Activated naive CD4-positive, alpha-beta T cell treated with anti-CD3 and anti-CD28 coated beads for 36 hours (primary cell): ENCODE results near the gene GPR33. TPM values are rescaled to one million over a fixed set of nuclear protein-coding genes. Genes with fewer than 3 reads are reported as not detected.

Experiments used
- CTCF ChIA-PET: fragments of 350-600 bp; sonication (Branson Sonifier 250); formaldehyde crosslinking; loops from one replicate; lab custom pipeline; 2021; ENCODE audit warnings: antibody characterized with exemption; lab: Charles Lee
- DNase-seq: peaks from one replicate; pipeline ENCODE4 v3.0.0-alpha.2; 2020
- H3K27ac Mint-ChIP-seq: one replicate; pipeline ENCODE4 v1.8.0; 2021; ENCODE audit warnings: mild to moderate bottlenecking, mixed read lengths
- H3K27me3 Mint-ChIP-seq: one replicate; pipeline ENCODE4 v1.8.0; 2021; ENCODE audit warnings: low read depth, mixed read lengths
- H3K36me3 Mint-ChIP-seq: one replicate; pipeline ENCODE4 v1.8.0; 2021; ENCODE audit warnings: low read depth, mixed read lengths
- H3K4me1 Mint-ChIP-seq: one replicate; pipeline ENCODE4 v1.8.0; 2021; ENCODE audit warnings: low read depth, mixed read lengths
- H3K4me3 Mint-ChIP-seq: one replicate; pipeline ENCODE4 v1.8.0; 2021; ENCODE audit warnings: mild to moderate bottlenecking, moderate library complexity, mixed read lengths
- H3K9me3 Mint-ChIP-seq: one replicate; pipeline ENCODE4 v1.8.0; 2021; ENCODE audit warnings: mixed read lengths
- intact Hi-C: fragments of 100-400 bp; cut with micrococcal nuclease; formaldehyde crosslinking; loops from one replicate; pipeline ENCODE4 v1.15.1; 2023
- total RNA-seq, 2 experiments: library from RNA; stranded (reverse); gene quantifications; one replicate each; pipeline ENCODE4 v1.2.3, GENCODE V29; 2021

The GPR33 gene
- not detected for total RNA-seq

DNA sequence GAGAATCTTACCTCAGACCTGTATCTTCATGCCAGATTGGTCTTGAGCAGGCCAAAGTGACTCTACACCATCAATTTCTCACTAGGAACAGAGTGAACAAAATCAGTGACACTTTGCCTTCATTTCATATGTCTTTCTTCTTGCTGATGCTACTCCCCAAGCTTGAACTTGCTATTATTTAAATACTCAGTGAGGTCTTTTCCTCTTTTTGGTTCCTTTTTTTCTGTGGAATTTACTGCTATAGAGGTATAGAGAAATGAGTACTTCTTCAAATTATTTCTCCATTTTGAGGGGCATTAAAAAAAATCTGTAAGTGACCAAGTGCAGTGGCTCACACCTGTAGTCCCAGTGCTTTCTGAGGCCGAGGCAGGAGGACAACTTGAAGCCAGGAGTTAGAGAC is at the start of gene GPR33:
Gene GPR33 (minus strand): TSS at position 154 of the 400 bp plus-strand sequence. CDS start 4,074 bp downstream, outside the sequence.
- DNase-seq: no peak
- Mint-ChIP-seq H3K36me3 (no peaks in the 10 kb centered on the region), H3K4me3 (no peak within 1 kb of the TSS), H3K27ac (no peak within 1 kb of the TSS), H3K9me3 (no peaks in the 10 kb centered on the region), H3K27me3 (no peaks in the 10 kb centered on the region), H3K4me1 (no peaks in the 10 kb centered on the region)
- intact Hi-C loops: no loop called here
- CTCF ChIA-PET: no interaction called here

DNA sequence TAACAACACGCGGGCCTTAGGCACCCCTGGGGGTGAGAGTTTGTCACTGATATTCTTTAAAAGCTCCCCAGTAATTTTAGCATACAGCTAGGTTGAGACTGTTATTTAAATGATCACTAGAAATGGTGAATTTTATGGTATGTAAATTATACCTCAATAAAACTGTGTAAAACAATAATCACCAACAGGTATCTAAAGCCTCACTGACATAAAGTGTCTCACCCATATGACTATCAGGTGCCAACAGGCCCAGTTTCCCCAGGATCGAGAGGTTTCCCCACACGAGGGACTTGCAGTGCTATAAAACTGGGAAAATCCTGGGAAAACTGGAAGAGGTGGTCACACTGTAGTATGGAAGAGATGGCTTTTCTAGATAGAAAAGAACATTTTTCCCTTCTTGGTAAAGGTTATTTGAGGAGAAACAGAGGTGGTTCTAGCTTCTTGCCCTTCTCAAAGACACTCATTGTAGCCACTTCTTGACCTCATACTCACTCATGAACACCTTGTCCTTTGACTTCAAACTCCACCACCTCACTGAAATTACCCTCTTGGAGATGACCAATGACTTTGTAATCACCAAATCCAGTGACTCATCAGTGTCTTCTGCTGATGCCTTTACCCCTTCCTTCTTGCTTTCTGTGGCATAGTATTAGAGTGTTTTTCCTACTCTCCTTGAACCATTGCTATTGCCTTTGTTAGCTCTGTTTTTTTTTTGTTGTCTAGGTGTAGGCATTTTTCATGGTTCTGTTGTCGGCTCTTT is 48.5 kb upstream of the GPR33 start:
- Mint-ChIP-seq H3K9me3 (no peaks in the 10 kb centered on the region), H3K4me3 (no peak overlapping the region), H3K4me1 (no peaks in the 10 kb centered on the region), H3K27ac (no peak overlapping the region), H3K36me3 (no peaks in the 10 kb centered on the region), H3K27me3 (peaks cover 8% of the 10 kb centered on the region)
- intact Hi-C loops: no loop called here
- no peak for DNase-seq
- CTCF ChIA-PET: no interaction called here

GRCh38 chr14:31530136-31530535 is 42.3 kb upstream of the GPR33 start:
- Mint-ChIP-seq H3K9me3 (no peaks in the 10 kb centered on the region), H3K27ac (no peak overlapping the region), H3K4me1 (no peaks in the 10 kb centered on the region), H3K4me3 (no peak overlapping the region), H3K36me3 (no peaks in the 10 kb centered on the region), H3K27me3 (no peaks in the 10 kb centered on the region)
- CTCF ChIA-PET: interaction anchor here (0.8 kb wide), 1 partner anchor 20 kb away, joined by 3 read pairs; no protein-coding TSS in a partner anchor
- DNase-seq: no peak
- intact Hi-C loops: no loop called here

DNA sequence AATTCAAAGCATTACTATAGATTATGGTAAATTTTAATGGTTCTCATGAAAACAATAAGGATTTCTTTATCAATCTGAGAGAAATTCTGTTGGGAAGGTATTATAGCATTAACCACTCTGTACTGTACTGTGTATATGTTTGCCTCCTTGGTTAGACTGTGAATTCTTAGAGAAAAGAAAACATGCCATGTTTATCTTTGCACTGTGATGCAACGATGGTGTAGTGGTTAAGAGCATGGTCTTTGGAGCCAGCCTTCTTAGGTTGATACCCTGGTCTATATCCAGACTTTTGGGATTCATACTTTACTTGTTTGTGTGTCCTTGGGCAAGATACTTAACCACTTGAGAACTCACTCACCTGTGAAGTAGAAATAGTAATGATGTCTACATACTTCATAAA is 41.2 kb upstream of the GPR33 start:
- Mint-ChIP-seq H3K27ac (no peak overlapping the region), H3K9me3 (no peaks in the 10 kb centered on the region), H3K4me1 (no peaks in the 10 kb centered on the region), H3K27me3 (no peaks in the 10 kb centered on the region), H3K4me3 (no peak overlapping the region), H3K36me3 (no peaks in the 10 kb centered on the region)
- CTCF ChIA-PET: interaction anchor here (0.6 kb wide), 1 partner anchor 589 kb away, joined by 3 read pairs; no protein-coding TSS in a partner anchor
- intact Hi-C loops: no loop called here
- DNase-seq: no peak

DNA sequence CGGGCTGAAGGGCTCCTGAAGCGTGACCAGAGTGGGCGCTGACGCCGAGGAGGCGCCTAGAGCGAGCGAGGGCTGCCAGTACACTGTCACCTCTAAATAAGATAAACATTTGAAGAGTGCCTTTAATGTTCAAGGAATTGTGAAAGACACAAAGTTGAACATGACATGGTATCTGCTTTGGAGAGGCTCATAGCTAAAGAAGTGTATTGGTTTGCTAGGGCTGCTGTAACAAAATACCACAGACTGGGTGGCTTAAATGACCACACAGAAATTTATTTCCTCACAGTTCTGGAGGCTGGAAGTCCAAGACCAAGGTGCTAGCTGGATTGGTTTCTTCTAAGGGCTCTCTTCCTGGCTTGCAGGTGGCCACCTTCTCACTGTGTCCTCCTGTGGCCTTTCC is 39.7 kb upstream of the GPR33 start:
- H3K27me3 Mint-ChIP-seq: no peaks in the 10 kb centered on the region
- no peaks in the 10 kb centered on the region for H3K36me3 Mint-ChIP-seq
- no peak overlapping the region for H3K4me3 Mint-ChIP-seq
- intact Hi-C loops: no loop called here
- DNase-seq: no peak
- CTCF ChIA-PET: interaction anchor here (1.4 kb wide), 1 partner anchor 17 kb away, joined by 3 read pairs; no protein-coding TSS in a partner anchor
- H3K9me3 Mint-ChIP-seq: no peaks in the 10 kb centered on the region
- H3K27ac Mint-ChIP-seq: no peak overlapping the region
- H3K4me1 Mint-ChIP-seq: no peaks in the 10 kb centered on the region

DNA sequence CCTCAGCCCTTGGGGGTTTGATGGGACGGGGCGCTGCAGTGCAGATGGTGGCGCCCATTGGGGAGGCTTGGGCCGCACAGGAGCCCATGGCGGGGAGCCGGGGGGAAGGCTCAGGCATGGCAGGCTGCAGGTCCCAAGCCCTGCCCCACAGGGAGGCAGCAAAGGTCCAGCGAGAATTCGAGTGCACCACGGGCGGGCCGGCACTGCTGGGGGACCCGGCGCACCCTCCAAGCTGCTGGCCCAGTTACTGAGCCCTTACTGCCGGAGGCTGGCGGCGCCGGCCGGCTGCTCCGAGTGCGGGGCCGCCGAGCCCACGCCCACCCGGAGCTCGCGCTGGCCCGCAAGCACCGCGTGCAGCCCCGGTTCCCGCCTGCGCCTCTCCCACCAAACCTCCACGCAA is 39.2 kb upstream of the GPR33 start:
- no peak overlapping the region for H3K27ac Mint-ChIP-seq
- H3K27me3 Mint-ChIP-seq: no peaks in the 10 kb centered on the region
- no peaks in the 10 kb centered on the region for H3K9me3 Mint-ChIP-seq
- DNase-seq: no peak
- H3K4me3 Mint-ChIP-seq: no peak overlapping the region
- intact Hi-C loops: no loop called here
- CTCF ChIA-PET: interaction anchor here (1.4 kb wide), 1 partner anchor 17 kb away, joined by 3 read pairs; no protein-coding TSS in a partner anchor
- no peaks in the 10 kb centered on the region for H3K36me3 Mint-ChIP-seq
- H3K4me1 Mint-ChIP-seq: no peaks in the 10 kb centered on the region

GRCh38 chr14:31510855-31511254 is 23.0 kb upstream of the GPR33 start:
- Mint-ChIP-seq H3K27me3 (no peaks in the 10 kb centered on the region), H3K27ac (no peak overlapping the region), H3K4me1 (no peaks in the 10 kb centered on the region), H3K4me3 (no peak overlapping the region), H3K9me3 (no peaks in the 10 kb centered on the region), H3K36me3 (no peaks in the 10 kb centered on the region)
- no peak for DNase-seq
- CTCF ChIA-PET: interaction anchor here (0.6 to 1.3 kb wide), 8 partner anchors 17 to 1169 kb away, joined by 3 to 10 read pairs (median 4); no protein-coding TSS in a partner anchor
- intact Hi-C loops: loop anchor here (1.0 to 2.0 kb wide), 4 partner anchors 416 to 1049 kb away; no protein-coding TSS in a partner anchor

DNA sequence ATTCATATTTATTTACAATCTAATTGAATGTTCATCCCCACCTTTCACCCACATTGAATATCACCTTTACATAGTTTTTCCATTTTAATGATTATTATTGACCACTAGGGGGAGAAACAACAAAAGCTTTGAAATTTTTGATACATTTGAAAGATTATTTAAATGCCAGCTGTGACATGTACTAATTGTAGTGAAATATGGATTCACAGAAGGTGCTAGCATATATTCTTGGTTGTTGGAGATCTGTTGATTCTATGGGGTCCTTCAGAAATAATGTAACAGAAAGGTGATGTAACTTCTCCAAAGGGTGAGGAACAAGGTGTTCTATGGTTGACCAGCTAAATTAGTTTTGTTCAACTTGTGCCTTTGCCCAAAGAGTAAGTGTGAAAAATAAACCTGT is 22.4 kb upstream of the GPR33 start:
- Mint-ChIP-seq H3K4me3 (no peak overlapping the region), H3K27me3 (no peaks in the 10 kb centered on the region), H3K4me1 (no peaks in the 10 kb centered on the region), H3K9me3 (no peaks in the 10 kb centered on the region), H3K36me3 (no peaks in the 10 kb centered on the region), H3K27ac (no peak overlapping the region)
- DNase-seq: no peak
- intact Hi-C loops: loop anchor here (1.0 to 2.0 kb wide), 4 partner anchors 417 to 1050 kb away; no protein-coding TSS in a partner anchor
- CTCF ChIA-PET: interaction anchor here (0.6 to 1.3 kb wide), 11 partner anchors 18 to 1168 kb away, joined by 3 to 10 read pairs (median 4); no protein-coding TSS in a partner anchor

GRCh38 chr14:31508135-31508534 is 20.3 kb upstream of the GPR33 start:
- intact Hi-C loops: no loop called here

GRCh38 chr14:31505411-31505810 is 17.6 kb upstream of the GPR33 start:
- Mint-ChIP-seq H3K36me3 (no peaks in the 10 kb centered on the region), H3K4me3 (no peak overlapping the region), H3K27ac (no peak overlapping the region), H3K27me3 (no peaks in the 10 kb centered on the region), H3K9me3 (no peaks in the 10 kb centered on the region), H3K4me1 (no peaks in the 10 kb centered on the region)
- CTCF ChIA-PET: interaction anchor here (1.1 kb wide), 1 partner anchor 748 kb away, joined by 3 read pairs; no protein-coding TSS in a partner anchor
- intact Hi-C loops: no loop called here
- DNase-seq: no peak

More at GRCh38 chr14:31508135-31508534, 20.3 kb upstream of the GPR33 start:
- Mint-ChIP-seq H3K36me3 (no peaks in the 10 kb centered on the region), H3K27ac (no peak overlapping the region), H3K27me3 (no peaks in the 10 kb centered on the region), H3K4me1 (no peaks in the 10 kb centered on the region), H3K9me3 (no peaks in the 10 kb centered on the region), H3K4me3 (no peak overlapping the region)
- no peak for DNase-seq
- CTCF ChIA-PET: interaction anchor here (0.6 to 1.4 kb wide), 2 partner anchors 401 to 746 kb away, joined by 3 to 5 read pairs; no protein-coding TSS in a partner anchor

DNA sequence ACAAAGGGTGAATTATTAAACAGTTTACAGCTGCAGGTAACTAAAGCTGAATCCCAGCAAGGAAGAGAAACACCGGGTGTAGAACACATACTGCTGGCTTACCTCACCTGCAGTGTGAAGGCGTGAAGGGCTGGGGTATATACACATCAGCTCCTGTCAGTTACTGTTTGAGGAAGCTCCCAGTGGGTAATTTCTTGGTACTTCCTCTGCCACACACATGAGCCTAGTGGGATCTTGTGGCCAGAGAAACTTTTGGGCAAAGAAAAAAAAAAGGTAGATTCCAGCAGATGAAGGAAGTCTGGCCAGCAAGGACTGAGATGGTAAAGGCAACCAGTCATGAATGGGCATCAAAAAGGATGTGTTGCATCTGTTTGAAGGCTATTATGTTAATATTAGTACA is 14.0 kb upstream of the GPR33 start:
- H3K27ac Mint-ChIP-seq: no peak overlapping the region
- H3K9me3 Mint-ChIP-seq: no peaks in the 10 kb centered on the region
- DNase-seq: no peak
- CTCF ChIA-PET: no interaction called here
- H3K27me3 Mint-ChIP-seq: no peaks in the 10 kb centered on the region
- H3K4me1 Mint-ChIP-seq: no peaks in the 10 kb centered on the region
- H3K4me3 Mint-ChIP-seq: no peak overlapping the region
- intact Hi-C loops: no loop called here
- no peaks in the 10 kb centered on the region for H3K36me3 Mint-ChIP-seq

- H3K27ac Mint-ChIP-seq: no peak overlapping the region
- no peak overlapping the region for H3K4me3 Mint-ChIP-seq
- no peaks in the 10 kb centered on the region for H3K27me3 Mint-ChIP-seq
- CTCF ChIA-PET: interaction anchor here (0.7 kb wide), 1 partner anchor 30 kb away, joined by 3 read pairs; no protein-coding TSS in a partner anchor
- H3K4me1 Mint-ChIP-seq: no peaks in the 10 kb centered on the region
- H3K36me3 Mint-ChIP-seq: no peaks in the 10 kb centered on the region
- DNase-seq: no peak
- H3K9me3 Mint-ChIP-seq: no peaks in the 10 kb centered on the region
- intact Hi-C loops: no loop called here
Measured at GRCh38 chr14:31492759-31493498, 5.1 kb upstream of the GPR33 start.
